H1 (cell line): ENCODE measurements around the gene THSD1. TPM values are rescaled to one million over a fixed set of nuclear protein-coding genes. Genes with fewer than 3 reads are reported as not detected.

Source experiments
- BRCA1 ChIP-seq: IDR thresholded peaks from 2 replicates; pipeline ENCODE4 v1.6.1; 2012; ENCODE audit warnings: low read depth, low read length, improper control_type of control experiment
- CBX5 ChIP-seq: fragments of 300-800, 300-1000 bp; sonication (generic); IDR thresholded peaks from 2 replicates; pipeline ENCODE4 v1.7.1; 2016; ENCODE audit warnings: antibody characterized with exemption, low read length, low read depth
- CHD1 ChIP-seq: IDR thresholded peaks from 2 replicates; pipeline ENCODE4 v1.6.1; 2012; ENCODE audit warnings: low read depth, low read length, improper control_type of control experiment
- CHD7 ChIP-seq: fragments of 300-600 bp; sonication (generic); IDR thresholded peaks from 2 replicates; pipeline ENCODE4 v1.7.1; 2012; ENCODE audit warnings: low read length, moderate library complexity, mild to moderate bottlenecking, inconsistent platforms; ENCODE audit not compliant: insufficient replicate concordance
- CTCF ChIP-seq, 3 experiments: IDR thresholded peaks; 1 replicate in 2 of 3; 2 replicates in 1 of 3; pipeline versions ENCODE4 v1.5.1 to v1.6.1; 2011; ENCODE audit warnings: low read length in 3 of 3, mild to moderate bottlenecking in 3 of 3, inconsistent platforms in 2 of 3, low read depth in 1 of 3, moderate library complexity in 1 of 3; ENCODE audit not compliant: insufficient read depth in 1 of 3; ENCODE audit errors: control extremely low read depth in 1 of 3
- HDAC6 ChIP-seq: IDR thresholded peaks from one replicate; pipeline ENCODE4 v1.7.1; 2012; ENCODE audit warnings: low read depth, mild to moderate bottlenecking, inconsistent platforms, low read length, moderate library complexity
- RFX5 ChIP-seq: IDR thresholded peaks from 2 replicates; pipeline ENCODE4 v1.6.1; 2011; ENCODE audit warnings: low read depth, low read length, improper control_type of control experiment, borderline replicate concordance
- SP1 ChIP-seq: IDR thresholded peaks from 2 replicates; pipeline ENCODE4 v1.6.1; 2011; ENCODE audit warnings: low read depth, low read length
- SP4 ChIP-seq: IDR thresholded peaks from 2 replicates; pipeline ENCODE4 v1.6.1; 2012; ENCODE audit warnings: low read length, inconsistent platforms
- TAF7 ChIP-seq: optimal IDR thresholded peaks from 2 replicates; pipeline ENCODE3; 2011; ENCODE audit warnings: low read depth, mild to moderate bottlenecking, inconsistent platforms, low read length, moderate library complexity, borderline replicate concordance
- polyA plus RNA-seq, 7 experiments: library from polyadenylated mRNA; depleted of rRNA in 3 of 7; stranded (reverse) in 5 of 7; unstranded in 2 of 7; fragments of >200 nt in 5 of 7; fragments of 200-250 nt in 2 of 7; gene quantifications; 1 replicate in 5 of 7; 2 replicates in 1 of 7; 4 replicates in 1 of 7; pipeline versions ENCODE4 v1.2.1 to v1.2.3, GENCODE V29; 2011 to 2013; ENCODE audit warnings: missing spikeins in 2 of 7, mixed read lengths in 2 of 7
- total RNA-seq: library from RNA; stranded (reverse); fragmentation: NEBNext Ultra II Directional; extraction: Animal tissue kit (Norgen Biotek cat#: 25700); gene quantifications from 2 replicates; pipeline ENCODE4 v1.2.1, GENCODE V29; 2021

Gene THSD1
- total and polyA plus RNA-seq, 2 of the 8 experiments (the other 6 are each of a cell fraction or from before 2014, with no cell fraction given) = 0.17 to 0.35 TPM

GRCh38 chr13:52455677-52456041 is 49.7 kb upstream of the THSD1 start (continued):
- TF ChIP-seq CHD7 (no peak), RFX5 (no peak), HDAC6 (no peak), BRCA1 (no peak), CHD1 (no peak), SP4 (no peak), TAF7 (no peak), CTCF (IDR thresholded peaks at IDR 0.05; ENCODE audit: control extremely low read depth in 1 of 3, insufficient read depth in 1 of 3, low read depth in 1 of 3, low read length in 3 of 3) (no peak), SP1 (no peak), CBX5 (no peak)
